Endothelial cell (in vitro differentiated cells): ENCODE data around the gene FBXL12. TPM values are rescaled to one million over a fixed set of nuclear protein-coding genes. Genes with fewer than 3 reads are reported as not detected.
"Not testable (repeated sequence)": the region's sequence is repeated elsewhere in the genome, so short reads cannot be mapped to it uniquely, and the experiment has no call there.

Source experiments
- DNase-seq: peaks from one replicate; pipeline ENCODE4 v3.0.0; 2021; ENCODE audit warnings: low spot score
- H3K27ac Mint-ChIP-seq: one replicate; pipeline ENCODE4 v1.8.0; 2021; ENCODE audit warnings: mixed read lengths, inconsistent platforms; ENCODE audit not compliant: unreplicated experiment
- H3K27me3 Mint-ChIP-seq: one replicate; pipeline ENCODE4 v1.8.0; 2021; ENCODE audit warnings: mild to moderate bottlenecking, moderate library complexity, mixed read lengths, inconsistent platforms; ENCODE audit not compliant: unreplicated experiment
- H3K36me3 Mint-ChIP-seq: one replicate; pipeline ENCODE4 v1.8.0; 2021; ENCODE audit warnings: mild to moderate bottlenecking, low read depth, mixed read lengths, inconsistent platforms; ENCODE audit not compliant: unreplicated experiment
- H3K4me1 Mint-ChIP-seq: one replicate; pipeline ENCODE4 v1.8.0; 2021; ENCODE audit warnings: mild to moderate bottlenecking, mixed read lengths, inconsistent platforms; ENCODE audit not compliant: unreplicated experiment
- H3K4me3 Mint-ChIP-seq: one replicate; pipeline ENCODE4 v1.8.0; 2021; ENCODE audit warnings: mild to moderate bottlenecking, mixed read lengths, inconsistent platforms; ENCODE audit not compliant: unreplicated experiment
- H3K9me3 Mint-ChIP-seq: one replicate; pipeline ENCODE4 v1.8.0; 2021; ENCODE audit warnings: mixed read lengths, inconsistent platforms; ENCODE audit not compliant: unreplicated experiment
- CTCF ChIP-seq: fragments of 200-600 bp; sonication (generic); IDR thresholded peaks from one replicate; pipeline ENCODE4 v1.5.0; 2021; ENCODE audit warnings: antibody characterized with exemption; ENCODE audit not compliant: unreplicated experiment
- total RNA-seq: library from RNA; stranded (reverse); fragmentation: NEBNext Ultra II Directional; extraction: Animal tissue kit (Norgen Biotek cat#: 25700); gene quantifications from one replicate; pipeline ENCODE4 v1.2.1, GENCODE V29; 2021; ENCODE audit not compliant: unreplicated experiment

The FBXL12 gene
- total RNA-seq, 1 donor from 2014 or later, result 45.9 TPM

- peaks cover 3% of the 10 kb centered on the region for H3K36me3 Mint-ChIP-seq
- TF ChIP-seq CTCF, result no peak
- H3K4me1 Mint-ChIP-seq, result peaks cover 27% of the 10 kb centered on the region
- H3K4me3 Mint-ChIP-seq, result peak overlapping the region; percentile 91
- DNase-seq, result no peak
- H3K27me3 Mint-ChIP-seq, result peaks cover 5% of the 10 kb centered on the region
- H3K27ac Mint-ChIP-seq, result no peak overlapping the region
- no peaks in the 10 kb centered on the region for H3K9me3 Mint-ChIP-seq
Observed at GRCh38 chr19:9786342-9786741, 32.5 kb downstream of the FBXL12 start.

- H3K4me1 Mint-ChIP-seq, result peaks cover 27% of the 10 kb centered on the region
- no peak for TF ChIP-seq CTCF
- H3K36me3 Mint-ChIP-seq, result peaks cover 3% of the 10 kb centered on the region
- H3K9me3 Mint-ChIP-seq, result no peaks in the 10 kb centered on the region
- peak; percentile 98 for DNase-seq
- H3K27ac Mint-ChIP-seq, result peak overlapping the region; percentile 92
- peaks cover 5% of the 10 kb centered on the region for H3K27me3 Mint-ChIP-seq
- peak overlapping the region; percentile 91 for H3K4me3 Mint-ChIP-seq
Observed at GRCh38 chr19:9785367-9786331, 33.2 kb downstream of the FBXL12 start.

GRCh38 chr19:9784163-9784496, 34.7 kb downstream of the FBXL12 start:
- not testable (repeated sequence) for H3K36me3 Mint-ChIP-seq, H3K27me3 Mint-ChIP-seq, DNase-seq, H3K9me3 Mint-ChIP-seq
- H3K4me1 Mint-ChIP-seq, result peaks cover 17% of the 10 kb centered on the region
- peak overlapping the region; percentile 10 for H3K27ac Mint-ChIP-seq
- H3K4me3 Mint-ChIP-seq, result peak overlapping the region; percentile 91

- Mint-ChIP-seq H3K4me1 (peaks cover 15% of the 10 kb centered on the region), H3K9me3 (no peaks in the 10 kb centered on the region), H3K27me3 (peaks cover 7% of the 10 kb centered on the region), H3K36me3 (peaks cover 5% of the 10 kb centered on the region), H3K4me3 (no peak overlapping the region), H3K27ac (no peak overlapping the region)
- no peak for TF ChIP-seq CTCF
- no peak for DNase-seq
Observed at GRCh38 chr19:9782338-9782737, 36.5 kb downstream of the FBXL12 start.

- H3K27me3 Mint-ChIP-seq, result peaks cover 4% of the 10 kb centered on the region
- H3K4me3 Mint-ChIP-seq, result peak within 1 kb of the TSS; percentile 92
- peak within 1 kb of the TSS; percentile 94 for H3K27ac Mint-ChIP-seq
- no peaks in the 10 kb centered on the region for H3K4me1 Mint-ChIP-seq
- H3K36me3 Mint-ChIP-seq, result peaks cover 22% of the 10 kb centered on the region
- peak; percentile 88 for DNase-seq
- H3K9me3 Mint-ChIP-seq, result no peaks in the 10 kb centered on the region
- TF ChIP-seq CTCF, result no peak
Observed at GRCh38 chr19:9768175-9769112, 50.4 kb downstream of the FBXL12 start, which contains the start of gene ZNF846. ZNF846 (minus strand) TSS chr19:9768738; CDS start chr19:9764950, 3,788 bp downstream.
